Endothelial cell (in vitro differentiated cells): Measurements from ENCODE around the gene PPFIBP2. TPM values are rescaled to one million over a fixed set of nuclear protein-coding genes. Genes with fewer than 3 reads are reported as not detected.

Source experiments
- DNase-seq: peaks from one replicate; pipeline ENCODE4 v3.0.0; 2021; ENCODE audit warnings: low spot score
- H3K27ac Mint-ChIP-seq: one replicate; pipeline ENCODE4 v1.8.0; 2021; ENCODE audit warnings: mixed read lengths, inconsistent platforms; ENCODE audit not compliant: unreplicated experiment
- H3K27me3 Mint-ChIP-seq: one replicate; pipeline ENCODE4 v1.8.0; 2021; ENCODE audit warnings: mild to moderate bottlenecking, moderate library complexity, mixed read lengths, inconsistent platforms; ENCODE audit not compliant: unreplicated experiment
- H3K36me3 Mint-ChIP-seq: one replicate; pipeline ENCODE4 v1.8.0; 2021; ENCODE audit warnings: mild to moderate bottlenecking, low read depth, mixed read lengths, inconsistent platforms; ENCODE audit not compliant: unreplicated experiment
- H3K4me1 Mint-ChIP-seq: one replicate; pipeline ENCODE4 v1.8.0; 2021; ENCODE audit warnings: mild to moderate bottlenecking, mixed read lengths, inconsistent platforms; ENCODE audit not compliant: unreplicated experiment
- H3K4me3 Mint-ChIP-seq: one replicate; pipeline ENCODE4 v1.8.0; 2021; ENCODE audit warnings: mild to moderate bottlenecking, mixed read lengths, inconsistent platforms; ENCODE audit not compliant: unreplicated experiment
- H3K9me3 Mint-ChIP-seq: one replicate; pipeline ENCODE4 v1.8.0; 2021; ENCODE audit warnings: mixed read lengths, inconsistent platforms; ENCODE audit not compliant: unreplicated experiment
- total RNA-seq: library from RNA; stranded (reverse); fragmentation: NEBNext Ultra II Directional; extraction: Animal tissue kit (Norgen Biotek cat#: 25700); gene quantifications from one replicate; pipeline ENCODE4 v1.2.1, GENCODE V29; 2021; ENCODE audit not compliant: unreplicated experiment
- TF ChIP-seq, protein P1 (sequence below): fragments of 200-600 bp; sonication (generic); IDR thresholded peaks from one replicate; pipeline ENCODE4 v1.5.0; 2021; ENCODE audit warnings: antibody characterized with exemption; ENCODE audit not compliant: unreplicated experiment

PPFIBP2 gene
- total RNA-seq, 1 donor from 2014 or later = 7.3 TPM

DNA sequence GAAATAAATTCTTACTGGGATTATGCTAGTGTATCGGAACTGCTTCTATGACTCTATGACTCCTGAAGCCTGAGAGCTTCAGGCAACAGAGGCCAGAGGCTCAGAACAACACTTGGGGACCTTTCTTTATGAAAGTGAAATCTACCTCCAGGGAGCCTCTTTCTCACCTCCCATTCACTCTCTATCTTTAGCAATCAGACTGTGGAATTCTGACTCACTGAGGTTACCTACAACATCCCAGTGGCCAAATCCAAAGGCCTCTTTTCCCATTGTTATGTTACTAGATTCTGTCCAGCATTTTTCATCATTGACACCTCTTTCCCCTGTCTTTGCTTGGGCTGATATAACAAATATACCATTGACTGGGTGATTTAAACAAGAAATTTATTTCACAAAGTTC lies 173.6 kb downstream of the PPFIBP2 start:
- Mint-ChIP-seq H3K4me3 (no peak overlapping the region), H3K4me1 (peaks cover 13% of the 10 kb centered on the region), H3K27ac (no peak overlapping the region), H3K27me3 (no peaks in the 10 kb centered on the region), H3K9me3 (no peaks in the 10 kb centered on the region), H3K36me3 (no peaks in the 10 kb centered on the region)
- no peak for DNase-seq
- TF ChIP-seq, protein P1, sequence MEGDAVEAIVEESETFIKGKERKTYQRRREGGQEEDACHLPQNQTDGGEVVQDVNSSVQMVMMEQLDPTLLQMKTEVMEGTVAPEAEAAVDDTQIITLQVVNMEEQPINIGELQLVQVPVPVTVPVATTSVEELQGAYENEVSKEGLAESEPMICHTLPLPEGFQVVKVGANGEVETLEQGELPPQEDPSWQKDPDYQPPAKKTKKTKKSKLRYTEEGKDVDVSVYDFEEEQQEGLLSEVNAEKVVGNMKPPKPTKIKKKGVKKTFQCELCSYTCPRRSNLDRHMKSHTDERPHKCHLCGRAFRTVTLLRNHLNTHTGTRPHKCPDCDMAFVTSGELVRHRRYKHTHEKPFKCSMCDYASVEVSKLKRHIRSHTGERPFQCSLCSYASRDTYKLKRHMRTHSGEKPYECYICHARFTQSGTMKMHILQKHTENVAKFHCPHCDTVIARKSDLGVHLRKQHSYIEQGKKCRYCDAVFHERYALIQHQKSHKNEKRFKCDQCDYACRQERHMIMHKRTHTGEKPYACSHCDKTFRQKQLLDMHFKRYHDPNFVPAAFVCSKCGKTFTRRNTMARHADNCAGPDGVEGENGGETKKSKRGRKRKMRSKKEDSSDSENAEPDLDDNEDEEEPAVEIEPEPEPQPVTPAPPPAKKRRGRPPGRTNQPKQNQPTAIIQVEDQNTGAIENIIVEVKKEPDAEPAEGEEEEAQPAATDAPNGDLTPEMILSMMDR = no peak

DNA sequence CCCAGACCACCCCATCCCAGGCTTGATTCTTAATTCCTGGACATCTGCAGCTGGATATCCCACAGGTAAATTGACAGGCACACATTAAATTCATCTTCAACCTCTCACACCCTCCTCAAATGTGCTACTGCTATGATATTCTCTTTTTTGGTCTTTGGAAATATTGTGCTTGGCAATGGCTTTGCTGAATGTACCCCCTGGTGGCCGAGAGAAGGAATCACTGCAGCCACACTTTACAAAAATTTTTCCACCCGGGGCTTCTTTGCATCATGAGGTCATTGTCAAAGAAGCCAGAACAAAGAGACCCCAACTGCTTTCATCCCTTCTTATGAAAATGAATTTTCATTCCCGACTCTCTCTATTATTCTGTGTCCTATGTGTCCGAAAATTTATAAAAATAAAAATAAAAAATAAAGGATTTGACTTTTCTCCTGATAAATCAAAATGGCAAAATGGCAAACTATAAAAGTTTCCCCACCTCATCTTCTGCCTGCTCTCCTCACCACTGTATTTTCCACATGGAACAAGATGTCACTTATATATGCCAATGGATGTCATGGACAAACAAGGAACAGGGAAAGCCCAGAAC lies 174.5 kb downstream of the PPFIBP2 start:
- no peaks in the 10 kb centered on the region for H3K27me3 Mint-ChIP-seq
- no peaks in the 10 kb centered on the region for H3K36me3 Mint-ChIP-seq
- H3K9me3 Mint-ChIP-seq = no peaks in the 10 kb centered on the region
- no peak overlapping the region for H3K27ac Mint-ChIP-seq
- TF ChIP-seq, protein P1 = peak; percentile 92
- peaks cover 13% of the 10 kb centered on the region for H3K4me1 Mint-ChIP-seq
- peak; percentile 43 for DNase-seq
- H3K4me3 Mint-ChIP-seq = no peak overlapping the region

DNA sequence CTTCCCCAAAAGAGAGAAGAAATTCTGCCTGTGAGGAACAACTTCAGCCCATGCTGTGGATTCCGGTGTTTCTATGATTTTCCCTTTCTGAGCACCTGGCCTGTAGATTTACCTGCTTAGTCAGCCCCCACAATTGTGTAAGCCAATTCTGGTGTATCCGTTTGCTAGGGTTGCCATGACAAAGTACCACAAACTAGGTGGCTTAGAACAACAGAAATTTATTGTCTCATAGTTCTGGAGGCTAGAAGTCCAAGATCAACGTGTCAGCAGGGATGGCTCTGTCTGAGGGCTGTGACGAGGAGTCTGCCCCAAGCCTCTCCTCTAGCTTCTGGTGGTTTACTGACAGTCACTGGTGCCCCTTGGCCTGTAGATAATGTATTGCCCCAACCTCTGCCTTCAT lies 175.4 kb downstream of the PPFIBP2 start:
- no peaks in the 10 kb centered on the region for H3K36me3 Mint-ChIP-seq
- no peak overlapping the region for H3K4me3 Mint-ChIP-seq
- H3K27me3 Mint-ChIP-seq = no peaks in the 10 kb centered on the region
- DNase-seq = no peak
- H3K4me1 Mint-ChIP-seq = peaks cover 13% of the 10 kb centered on the region
- H3K27ac Mint-ChIP-seq = no peak overlapping the region
- TF ChIP-seq, protein P1 = no peak
- no peaks in the 10 kb centered on the region for H3K9me3 Mint-ChIP-seq

GRCh38 chr11:7690648-7691047 lies 176.8 kb downstream of the PPFIBP2 start:
- TF ChIP-seq, protein P1 = no peak
- no peak overlapping the region for H3K4me3 Mint-ChIP-seq
- DNase-seq = no peak
- H3K9me3 Mint-ChIP-seq = no peaks in the 10 kb centered on the region
- H3K36me3 Mint-ChIP-seq = no peaks in the 10 kb centered on the region
- H3K4me1 Mint-ChIP-seq = peaks cover 13% of the 10 kb centered on the region
- H3K27me3 Mint-ChIP-seq = no peaks in the 10 kb centered on the region
- H3K27ac Mint-ChIP-seq = no peak overlapping the region

DNA sequence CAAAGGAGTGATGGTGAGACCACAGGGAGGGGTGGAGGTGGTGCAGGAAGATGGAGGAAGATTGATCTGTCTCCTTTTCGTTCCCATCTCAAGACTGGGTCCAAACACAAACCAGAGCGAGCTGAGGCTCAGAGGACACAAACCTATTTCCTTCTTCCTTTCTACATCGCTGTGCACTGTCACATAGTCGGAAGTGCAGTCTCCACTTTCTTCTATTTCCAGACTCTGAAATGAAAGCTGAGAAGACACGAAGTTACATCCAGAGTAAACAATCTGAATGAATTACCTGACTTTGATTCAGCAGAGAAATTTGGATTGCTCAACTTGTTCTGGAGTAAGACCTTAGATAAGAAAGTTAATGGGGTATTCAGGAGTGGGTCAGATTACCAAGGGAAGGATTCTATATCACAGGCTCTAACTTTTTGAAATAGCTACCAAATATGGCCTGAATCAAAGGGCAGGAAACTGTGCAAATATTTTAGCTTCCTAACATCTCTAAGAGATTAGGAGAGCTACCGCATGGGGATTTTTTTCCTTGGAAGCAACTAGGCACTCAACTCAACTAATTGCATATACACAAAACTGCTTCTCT lies 178.1 kb downstream of the PPFIBP2 start:
- no peaks in the 10 kb centered on the region for H3K36me3 Mint-ChIP-seq
- TF ChIP-seq, protein P1 = no peak
- no peaks in the 10 kb centered on the region for H3K9me3 Mint-ChIP-seq
- no peaks in the 10 kb centered on the region for H3K27me3 Mint-ChIP-seq
- DNase-seq = no peak
- H3K27ac Mint-ChIP-seq = peak overlapping the region; percentile 62
- no peak overlapping the region for H3K4me3 Mint-ChIP-seq
- peaks cover 15% of the 10 kb centered on the region for H3K4me1 Mint-ChIP-seq
